Heart left ventricle (tissue), 13 donors: ENCODE data around the gene KIF1C.
A peak's percentile ranks its signal among the peaks of the same experiment; 100 is the strongest.

Experiments
- CTCF ChIP-seq, 12 donors: fragments of 200-600 bp; sonication (generic) in 4 of 12; IDR thresholded peaks; one replicate each; pipeline versions ENCODE4 v1.5.0 to v1.8.0; 2018 to 2022; ENCODE audit warnings: antibody characterized with exemption in 12 of 12, mild to moderate bottlenecking in 5 of 12
- POLR2A ChIP-seq, 2 donors: fragments of 450-650 bp; IDR thresholded peaks; one replicate each; pipeline ENCODE4 v1.6.1; 2017; ENCODE audit warnings: antibody characterized with exemption in 2 of 2, mild to moderate bottlenecking in 2 of 2, moderate library complexity in 2 of 2
- donor health status: ischemic (EF 13 %, LVEDD 7.1; RV severe dilation, severe dysfunction).
- donor health status: DM: no; HTN: yes; CAD: no.
- donor health status: DM: no; HTN: no; CAD: no.
- donor health status: ischemic (EF 25% LVEDD 6.9; RV normal size, moderate dysfunction).
- donor health status: ischemic (EF 25% LVEDD 5.7; RV mildly dilated, moderate dysfunction).
- donor health status: ischemic (EF 35%, LVEDD 5.7; RV mildly dilated, moderate dysfunction).
- donor health status: nonischemic (EF 11% LVEDD 7.7; RV severe dilation, severe dysfunction).
- donor health status: DM: yes; HTN: yes; CAD: no.
- donor health status: PGD.
- donor health status: ischemic (EF 29% LVEDD 5.4; RV normal size, mild dysfunction).
- donor health status: nonischemic (EF 23%, LVEDD 6.1; RV moderate dilation, normal function).

GRCh38 chr17:4987767-4988567 lies 9.8 kb upstream of the KIF1C start:
- TF ChIP-seq CTCF (IDR thresholded peaks at IDR 0.05) (no peak), POLR2A (IDR thresholded peaks at IDR 0.05) (peak in 1 of 2 donors; percentile 24)
